Nephron (organoid): ENCODE results near the gene CFAP69.

ENCODE experiments used
- H3K27ac Mint-ChIP-seq, 3 experiments: 2 replicates each; pipeline ENCODE4 v1.8.0; 2020; ENCODE audit warnings: mixed read lengths in 3 of 3, mild to moderate bottlenecking in 2 of 3, moderate library complexity in 1 of 3
- H3K27me3 Mint-ChIP-seq: 2 replicates; pipeline ENCODE4 v1.8.0; 2021; ENCODE audit warnings: low read depth, mild to moderate bottlenecking, moderate library complexity, mixed read lengths
- H3K36me3 Mint-ChIP-seq: 2 replicates; pipeline ENCODE4 v1.8.0; 2020; ENCODE audit warnings: low read depth, mixed read lengths
- H3K4me1 Mint-ChIP-seq: 2 replicates; pipeline ENCODE4 v1.8.0; 2020; ENCODE audit warnings: mixed read lengths
- H3K4me3 Mint-ChIP-seq, 3 experiments: 2 replicates each; pipeline ENCODE4 v1.8.0; 2020; ENCODE audit warnings: mild to moderate bottlenecking in 3 of 3, mixed read lengths in 3 of 3, moderate library complexity in 2 of 3
- H3K9me3 Mint-ChIP-seq: 2 replicates; pipeline ENCODE4 v1.8.0; 2020; ENCODE audit warnings: mixed read lengths
- TF ChIP-seq, protein P1 (sequence below), 3 experiments: fragments of 200-600 bp; sonication (generic); IDR thresholded peaks; one replicate each; pipeline ENCODE4 v1.5.0; 2021; ENCODE audit warnings: antibody characterized with exemption in 3 of 3; ENCODE audit not compliant: unreplicated experiment in 3 of 3

The CFAP69 gene

GRCh38 chr7:90225601-90226000 is 19.4 kb upstream of the CFAP69 start:
- H3K9me3 Mint-ChIP-seq = no peaks in the 10 kb centered on the region
- peaks cover 33% of the 10 kb centered on the region for H3K4me1 Mint-ChIP-seq
- no peak overlapping the region for H3K27ac Mint-ChIP-seq
- H3K36me3 Mint-ChIP-seq = no peaks in the 10 kb centered on the region
- H3K4me3 Mint-ChIP-seq = no peak overlapping the region
- peaks cover 4% of the 10 kb centered on the region for H3K27me3 Mint-ChIP-seq
- TF ChIP-seq, protein P1, sequence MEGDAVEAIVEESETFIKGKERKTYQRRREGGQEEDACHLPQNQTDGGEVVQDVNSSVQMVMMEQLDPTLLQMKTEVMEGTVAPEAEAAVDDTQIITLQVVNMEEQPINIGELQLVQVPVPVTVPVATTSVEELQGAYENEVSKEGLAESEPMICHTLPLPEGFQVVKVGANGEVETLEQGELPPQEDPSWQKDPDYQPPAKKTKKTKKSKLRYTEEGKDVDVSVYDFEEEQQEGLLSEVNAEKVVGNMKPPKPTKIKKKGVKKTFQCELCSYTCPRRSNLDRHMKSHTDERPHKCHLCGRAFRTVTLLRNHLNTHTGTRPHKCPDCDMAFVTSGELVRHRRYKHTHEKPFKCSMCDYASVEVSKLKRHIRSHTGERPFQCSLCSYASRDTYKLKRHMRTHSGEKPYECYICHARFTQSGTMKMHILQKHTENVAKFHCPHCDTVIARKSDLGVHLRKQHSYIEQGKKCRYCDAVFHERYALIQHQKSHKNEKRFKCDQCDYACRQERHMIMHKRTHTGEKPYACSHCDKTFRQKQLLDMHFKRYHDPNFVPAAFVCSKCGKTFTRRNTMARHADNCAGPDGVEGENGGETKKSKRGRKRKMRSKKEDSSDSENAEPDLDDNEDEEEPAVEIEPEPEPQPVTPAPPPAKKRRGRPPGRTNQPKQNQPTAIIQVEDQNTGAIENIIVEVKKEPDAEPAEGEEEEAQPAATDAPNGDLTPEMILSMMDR (IDR thresholded peaks at IDR 0.05; ENCODE audit: unreplicated experiment in 3 of 3) = no peak

- no peaks in the 10 kb centered on the region for H3K9me3 Mint-ChIP-seq
- TF ChIP-seq, protein P1 (IDR thresholded peaks at IDR 0.05; ENCODE audit: unreplicated experiment in 3 of 3) = no peak
- H3K27me3 Mint-ChIP-seq = peaks cover 4% of the 10 kb centered on the region
- H3K27ac Mint-ChIP-seq = no peak overlapping the region
- H3K4me1 Mint-ChIP-seq = peaks cover 35% of the 10 kb centered on the region
- no peaks in the 10 kb centered on the region for H3K36me3 Mint-ChIP-seq
- H3K4me3 Mint-ChIP-seq = no peak overlapping the region
These were observed 17.7 kb upstream of the CFAP69 start for GRCh38 chr7:90227259-90227658.

GRCh38 chr7:90229682-90230081 is 15.3 kb upstream of the CFAP69 start:
- Mint-ChIP-seq H3K27me3 (peaks cover 4% of the 10 kb centered on the region), H3K4me1 (peaks cover 29% of the 10 kb centered on the region), H3K36me3 (no peaks in the 10 kb centered on the region), H3K27ac (peak overlapping the region; percentile 63 to 91 (median 73)), H3K4me3 (peak overlapping the region in 1 of 3 experiments; percentile 15), H3K9me3 (no peaks in the 10 kb centered on the region)
- TF ChIP-seq, protein P1 (IDR thresholded peaks at IDR 0.05; ENCODE audit: unreplicated experiment in 3 of 3) = no peak

GRCh38 chr7:90230834-90231233 is 14.1 kb upstream of the CFAP69 start:
- Mint-ChIP-seq H3K36me3 (no peaks in the 10 kb centered on the region), H3K9me3 (no peaks in the 10 kb centered on the region), H3K27me3 (peaks cover 4% of the 10 kb centered on the region), H3K27ac (no peak overlapping the region), H3K4me3 (no peak overlapping the region), H3K4me1 (peaks cover 25% of the 10 kb centered on the region)
- TF ChIP-seq, protein P1 (IDR thresholded peaks at IDR 0.05; ENCODE audit: unreplicated experiment in 3 of 3) = no peak

DNA sequence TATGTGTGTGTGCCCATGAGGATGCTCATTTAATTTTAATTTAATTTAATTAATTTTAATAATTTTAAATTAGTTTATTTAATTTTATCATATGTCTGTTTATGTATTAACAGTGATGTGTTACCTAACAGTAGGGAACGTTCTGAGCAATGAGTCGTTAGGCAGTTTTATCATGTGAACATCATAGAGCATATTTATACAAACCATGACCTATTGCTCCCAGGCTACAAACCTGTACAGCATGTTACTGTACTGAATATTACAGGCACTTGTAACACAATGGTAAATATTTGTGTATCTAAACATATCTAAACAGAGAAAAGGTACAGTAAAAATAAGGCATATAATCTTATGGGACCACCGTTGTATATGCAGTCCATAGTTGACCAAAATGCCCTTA is 13.7 kb upstream of the CFAP69 start:
- H3K9me3 Mint-ChIP-seq = no peaks in the 10 kb centered on the region
- no peak overlapping the region for H3K27ac Mint-ChIP-seq
- TF ChIP-seq, protein P1 (IDR thresholded peaks at IDR 0.05; ENCODE audit: unreplicated experiment in 3 of 3) = no peak
- H3K27me3 Mint-ChIP-seq = peaks cover 4% of the 10 kb centered on the region
- peaks cover 25% of the 10 kb centered on the region for H3K4me1 Mint-ChIP-seq
- no peaks in the 10 kb centered on the region for H3K36me3 Mint-ChIP-seq
- H3K4me3 Mint-ChIP-seq = no peak overlapping the region

DNA sequence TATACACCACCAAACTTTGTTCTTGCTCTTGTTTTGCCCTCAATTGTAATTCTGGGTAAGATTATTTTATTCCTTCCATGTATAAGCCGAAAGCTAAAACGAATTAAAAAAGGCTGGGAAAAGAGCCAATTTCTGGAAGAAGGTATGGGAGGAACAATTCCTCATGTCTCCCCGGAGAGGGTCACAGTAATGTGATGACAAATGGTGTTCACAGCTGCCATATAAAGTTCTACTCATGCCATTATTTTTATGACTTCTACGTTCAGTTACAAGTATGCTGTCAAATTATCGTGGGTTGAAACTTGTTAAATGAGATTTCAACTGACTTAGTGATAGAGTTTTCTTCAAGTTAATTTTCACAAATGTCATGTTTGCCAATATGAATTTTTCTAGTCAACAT is 12.5 kb upstream of the CFAP69 start:
- Mint-ChIP-seq H3K4me3 (no peak overlapping the region), H3K4me1 (peaks cover 31% of the 10 kb centered on the region), H3K27ac (peak overlapping the region; percentile 31 to 73 (median 70)), H3K27me3 (no peaks in the 10 kb centered on the region), H3K36me3 (no peaks in the 10 kb centered on the region), H3K9me3 (no peaks in the 10 kb centered on the region)
- TF ChIP-seq, protein P1 (IDR thresholded peaks at IDR 0.05; ENCODE audit: unreplicated experiment in 3 of 3) = no peak
